A673 (cell line): ENCODE measurements around the gene OR4D2. TPM values are rescaled to one million over a fixed set of nuclear protein-coding genes. Genes with fewer than 3 reads are reported as not detected.
"Not testable (repeated sequence)": the region's sequence is repeated elsewhere in the genome, so short reads cannot be mapped to it uniquely, and the experiment has no call there.

ENCODE experiments used
- BruUV-seq: library from RNA; stranded (reverse); fragments of 400-500 nt; replicated peaks from 2 replicates; lab custom pipeline; 2021; lab: Mats Ljungman, UMichigan
- CTCF ChIA-PET: fragments of 300-600 bp; sonication (Branson Sonifier 250); formaldehyde crosslinking; loops from one replicate; lab custom pipeline; 2022; ENCODE audit warnings: antibody characterized with exemption; lab: Charles Lee
- POLR2A ChIA-PET: fragments of 300-600 bp; sonication (Branson Sonifier 250); formaldehyde crosslinking; loops from one replicate; lab custom pipeline; 2022; ENCODE audit warnings: antibody characterized with exemption; ENCODE audit not compliant: low non-redundant PET; lab: Charles Lee
- DNase-seq: peaks from one replicate; pipeline ENCODE4 v3.0.0-alpha.2; 2015; ENCODE audit warnings: low spot score
- H3K27ac ChIP-seq: fragments of 200-600 bp; sonication (generic); 2 replicates; pipeline ENCODE4 v1.5.1; 2016; ENCODE audit warnings: mixed run types, low read depth, mild to moderate bottlenecking, mixed read lengths, antibody characterized with exemption, low read length; ENCODE audit not compliant: poor library complexity, severe bottlenecking
- H3K27me3 ChIP-seq: fragments of 200-600 bp; sonication (generic); replicated peaks from 2 replicates; pipeline ENCODE4 v1.6.1; 2017; ENCODE audit warnings: mixed run types, low read depth, mild to moderate bottlenecking, mixed read lengths, antibody characterized with exemption, low read length; ENCODE audit not compliant: insufficient read depth, poor library complexity
- H3K36me3 ChIP-seq: fragments of 200-600 bp; sonication (generic); 2 replicates; pipeline ENCODE4 v1.6.1; 2016; ENCODE audit warnings: mixed run types, mild to moderate bottlenecking, mixed read lengths, antibody characterized with exemption, low read length; ENCODE audit not compliant: insufficient read depth, poor library complexity, severe bottlenecking
- H3K4me1 ChIP-seq: fragments of 200-600 bp; sonication (generic); 2 replicates; pipeline ENCODE4 v1.6.1; 2017; ENCODE audit warnings: mixed run types, mild to moderate bottlenecking, mixed read lengths, antibody characterized with exemption, low read length; ENCODE audit not compliant: insufficient read depth, poor library complexity, severe bottlenecking
- H3K4me3 ChIP-seq: fragments of 200-600 bp; sonication (generic); 2 replicates; pipeline ENCODE4 v1.5.1; 2016; ENCODE audit warnings: low read depth, mixed run types, mild to moderate bottlenecking, mixed read lengths, low read length; ENCODE audit not compliant: poor library complexity, severe bottlenecking
- H3K9me3 ChIP-seq: fragments of 200-600 bp; sonication (generic); 2 replicates; pipeline ENCODE4 v1.6.1; 2016; ENCODE audit warnings: mixed run types, low read depth, mild to moderate bottlenecking, mixed read lengths, antibody characterized with exemption, low read length; ENCODE audit not compliant: poor library complexity, severe bottlenecking
- CTCF ChIP-seq: fragments of 300-800, 200-600 bp; sonication (generic); conservative IDR thresholded peaks from 2 replicates; pipeline ENCODE4 v1.5.1; 2017; ENCODE audit warnings: low read depth, mild to moderate bottlenecking, antibody characterized with exemption, low read length, moderate library complexity, mixed read lengths
- EZH2 ChIP-seq: fragments of 200-600 bp; sonication (generic); IDR thresholded peaks from 2 replicates; pipeline ENCODE4 v1.6.1; 2017; ENCODE audit warnings: borderline replicate concordance, low read depth, mild to moderate bottlenecking, mixed read lengths, antibody characterized with exemption, low read length; ENCODE audit not compliant: poor library complexity, severe bottlenecking
- intact Hi-C: fragments of 100-400 bp; cut with micrococcal nuclease; formaldehyde crosslinking; loops from one replicate; pipeline ENCODE4 v1.10.0; 2022; ENCODE audit not compliant: unreplicated experiment
- total RNA-seq: library from RNA; stranded (reverse); gene quantifications from 2 replicates; pipeline ENCODE4 v1.2.3, GENCODE V29; 2021

The OR4D2 gene
- total RNA-seq, 1 experiment from 2014 or later = not detected

- Histone ChIP-seq H3K4me3 (no peak overlapping the region), H3K36me3 (no peaks in the 10 kb centered on the region), H3K27ac (no peak overlapping the region), H3K27me3 (peaks cover 32% of the 10 kb centered on the region), H3K9me3 (no peaks in the 10 kb centered on the region), H3K4me1 (no peaks in the 10 kb centered on the region)
- intact Hi-C loops = loop anchor here (5.0 kb wide), 2 partner anchors 52 to 327 kb away; no protein-coding TSS in a partner anchor
- ChIA-PET POLR2A (no interaction called here), CTCF (no interaction called here)
- no TSS peak for BruUV-seq
- DNase-seq = peak; percentile 62
- TF ChIP-seq EZH2 = no peak
- TF ChIP-seq CTCF = no peak
Observed at GRCh38 chr17:58120195-58120822, 46.5 kb upstream of the OR4D2 start.

- H3K36me3 ChIP-seq = no peaks in the 10 kb centered on the region
- ChIA-PET CTCF (interaction anchor here (0.7 to 0.8 kb wide), 2 partner anchors 79 to 143 kb away, joined by 3 to 4 read pairs; no protein-coding TSS in a partner anchor), POLR2A (no interaction called here)
- DNase-seq = peak; percentile 45
- no peak for TF ChIP-seq EZH2
- peak; percentile 42 for TF ChIP-seq CTCF
- BruUV-seq = no TSS peak
- peaks cover 48% of the 10 kb centered on the region for H3K27me3 ChIP-seq
- no peaks in the 10 kb centered on the region for H3K4me1 ChIP-seq
- intact Hi-C loops = loop anchor here (5.0 kb wide), 2 partner anchors 50 to 325 kb away; no protein-coding TSS in a partner anchor
- H3K9me3 ChIP-seq = no peaks in the 10 kb centered on the region
- no peak overlapping the region for H3K4me3 ChIP-seq
- no peak overlapping the region for H3K27ac ChIP-seq
Observed at GRCh38 chr17:58121925-58122324, 44.9 kb upstream of the OR4D2 start.

GRCh38 chr17:58127846-58128245 lies 38.9 kb upstream of the OR4D2 start:
- ChIA-PET CTCF (no interaction called here), POLR2A (no interaction called here)
- no peak for TF ChIP-seq CTCF
- intact Hi-C loops = no loop called here
- DNase-seq = no peak
- Histone ChIP-seq H3K4me3 (no peak overlapping the region), H3K4me1 (no peaks in the 10 kb centered on the region), H3K9me3 (no peaks in the 10 kb centered on the region), H3K36me3 (no peaks in the 10 kb centered on the region), H3K27ac (no peak overlapping the region), H3K27me3 (peaks cover 68% of the 10 kb centered on the region)
- BruUV-seq = no TSS peak

GRCh38 chr17:58132697-58133096 lies 34.1 kb upstream of the OR4D2 start:
- H3K4me1 ChIP-seq, POLR2A ChIA-PET, H3K27ac ChIP-seq, CTCF ChIA-PET, intact Hi-C loops, DNase-seq, H3K36me3 ChIP-seq, H3K9me3 ChIP-seq, BruUV-seq, H3K4me3 ChIP-seq: not testable (repeated sequence)
- H3K27me3 ChIP-seq = peaks cover 73% of the 10 kb centered on the region
